HEK293 (cell line): ENCODE results near the gene HSD17B7.

Experiments
- ATF2 ChIP-seq: fragments of 450-650 bp; formaldehyde crosslinking; IDR thresholded peaks from 2 replicates; pipeline ENCODE4 v1.5.1; 2016; ENCODE audit warnings: missing biosample characterization, missing genetic modification characterization, low read depth
- CTCF ChIP-seq: fragments of 450-650 bp; formaldehyde crosslinking; IDR thresholded peaks from 2 replicates; pipeline ENCODE4 v1.5.1; 2016; ENCODE audit warnings: missing biosample characterization, missing genetic modification characterization
- GLI4 ChIP-seq: fragments of 450-650 bp; formaldehyde crosslinking; IDR thresholded peaks from 2 replicates; pipeline ENCODE4 v1.5.1; 2016; ENCODE audit warnings: missing biosample characterization, missing genetic modification characterization
- INSM2 ChIP-seq: fragments of 450-650 bp; formaldehyde crosslinking; IDR thresholded peaks from 2 replicates; pipeline ENCODE4 v1.5.1; 2016; ENCODE audit warnings: missing biosample characterization, missing genetic modification characterization
- KLF1 ChIP-seq: fragments of 450-650 bp; formaldehyde crosslinking; IDR thresholded peaks from 2 replicates; pipeline ENCODE4 v1.5.1; 2016; ENCODE audit warnings: missing biosample characterization, missing genetic modification characterization
- SALL2 ChIP-seq: fragments of 450-650 bp; formaldehyde crosslinking; IDR thresholded peaks from 2 replicates; pipeline ENCODE4 v1.5.0; 2017; ENCODE audit warnings: missing biosample characterization, mild to moderate bottlenecking, missing genetic modification characterization, borderline replicate concordance
- SP2 ChIP-seq: fragments of 450-650 bp; formaldehyde crosslinking; IDR thresholded peaks from 2 replicates; pipeline ENCODE4 v1.5.1; 2016; ENCODE audit warnings: missing biosample characterization, missing genetic modification characterization
- ZBTB44 ChIP-seq: fragments of 450-650 bp; IDR thresholded peaks from 2 replicates; pipeline ENCODE4 v1.5.1; 2018; ENCODE audit warnings: missing biosample characterization, mild to moderate bottlenecking, missing genetic modification characterization
- ZNF121 ChIP-seq: fragments of 450-650 bp; formaldehyde crosslinking; IDR thresholded peaks from 2 replicates; pipeline ENCODE4 v1.5.1; 2016; ENCODE audit warnings: missing biosample characterization, missing genetic modification characterization
- ZNF24 ChIP-seq: fragments of 450-650 bp; formaldehyde crosslinking; IDR thresholded peaks from 2 replicates; pipeline ENCODE4 v1.5.1; 2016; ENCODE audit warnings: missing biosample characterization, missing genetic modification characterization
- ZNF274 ChIP-seq, 2 experiments: fragments of 200-500 bp in 1 of 2; fragments of 450-650 bp in 1 of 2; sonication (Bioruptor generic) in 1 of 2; formaldehyde crosslinking in 1 of 2; IDR thresholded peaks; 2 replicates each; pipeline versions ENCODE4 v1.5.1 to v1.6.1; 2014 to 2016; ENCODE audit warnings: borderline replicate concordance in 1 of 2, inconsistent platforms in 1 of 2, low read length in 1 of 2, missing biosample characterization in 1 of 2, missing genetic modification characterization in 1 of 2
- ZNF501 ChIP-seq: fragments of 450-650 bp; formaldehyde crosslinking; IDR thresholded peaks from 2 replicates; pipeline ENCODE4 v1.5.1; 2016; ENCODE audit warnings: missing biosample characterization, missing genetic modification characterization
- ZNF843 ChIP-seq: fragments of 450-650 bp; formaldehyde crosslinking; IDR thresholded peaks from 2 replicates; pipeline ENCODE4 v1.5.1; 2016; ENCODE audit warnings: missing biosample characterization, missing genetic modification characterization
- ZSCAN5A ChIP-seq: fragments of 450-650 bp; formaldehyde crosslinking; IDR thresholded peaks from 2 replicates; pipeline ENCODE4 v1.5.1; 2016; ENCODE audit warnings: missing biosample characterization, missing genetic modification characterization

- TF ChIP-seq ZNF501 (tag by site-specific recombination), result no peak
- TF ChIP-seq INSM2 (tag by site-specific recombination), result no peak
- TF ChIP-seq ZNF274 (IDR thresholded peaks at IDR 0.05; ENCODE audit: low read length), result no peak
- TF ChIP-seq ZNF274 (tag by site-specific recombination; IDR thresholded peaks at IDR 0.05; ENCODE audit: borderline replicate concordance), result no peak
- TF ChIP-seq ATF2 (tag by site-specific recombination), result no peak
- no peak for TF ChIP-seq ZNF843
- TF ChIP-seq ZSCAN5A (tag by site-specific recombination), result no peak
- TF ChIP-seq CTCF (tag by site-specific recombination), result no peak
- no peak for TF ChIP-seq SP2 (tag by site-specific recombination)
- TF ChIP-seq ZNF24 (tag by site-specific recombination), result no peak
- TF ChIP-seq GLI4, result no peak
- TF ChIP-seq SALL2 (tag by site-specific recombination), result no peak
- no peak for TF ChIP-seq KLF1
- TF ChIP-seq ZBTB44 (tag by site-specific recombination), result no peak
- no peak for TF ChIP-seq ZNF121 (tag by site-specific recombination)
These were observed 33.4 kb downstream of the HSD17B7 start for GRCh38 chr1:162823771-162824525.
